Suprapubic skin (tissue), 4 donors: ENCODE measurements around the gene PITPNM3. TPM values are rescaled to one million over a fixed set of nuclear protein-coding genes. Genes with fewer than 3 reads are reported as not detected.

Experiments used
- DNase-seq, 2 donors: peaks; one replicate each; pipeline ENCODE4 v3.0.0-alpha.2; 2019; ENCODE audit warnings: low spot score in 2 of 2
- H3K27ac ChIP-seq: fragments of 200-600 bp; sonication (generic); one replicate; pipeline ENCODE4 v1.5.1; 2019
- H3K27me3 ChIP-seq: fragments of 200-600 bp; sonication (generic); one replicate; pipeline ENCODE4 v1.5.1; 2019
- H3K36me3 ChIP-seq: fragments of 200-600 bp; sonication (generic); one replicate; pipeline ENCODE4 v1.5.1; 2019
- H3K4me1 ChIP-seq: fragments of 200-600 bp; sonication (generic); one replicate; pipeline ENCODE4 v1.5.1; 2019
- H3K4me3 ChIP-seq: fragments of 200-600 bp; sonication (generic); one replicate; pipeline ENCODE4 v1.5.1; 2019; ENCODE audit warnings: mild to moderate bottlenecking
- H3K9me3 ChIP-seq: fragments of 200-600 bp; sonication (generic); one replicate; pipeline ENCODE4 v1.5.1; 2019
- CTCF ChIP-seq, 2 donors: fragments of 200-600 bp in 1 of 2; fragments of 450-650 bp in 1 of 2; sonication (generic) in 1 of 2; IDR thresholded peaks; one replicate each; pipeline ENCODE4 v1.5.1; 2016 to 2019; ENCODE audit warnings: antibody characterized with exemption in 2 of 2, mild to moderate bottlenecking in 1 of 2, moderate library complexity in 1 of 2
- EP300 ChIP-seq: sonication (generic); formaldehyde crosslinking; IDR thresholded peaks from one replicate; pipeline ENCODE4 v1.6.1; 2017; ENCODE audit warnings: antibody characterized with exemption
- POLR2A ChIP-seq, 2 donors: fragments of 450-650 bp; IDR thresholded peaks; one replicate each; pipeline ENCODE4 v1.6.1; 2017; ENCODE audit warnings: antibody characterized with exemption in 2 of 2, mild to moderate bottlenecking in 2 of 2, moderate library complexity in 2 of 2
- POLR2AphosphoS5 ChIP-seq, 3 donors: sonication (generic); formaldehyde crosslinking; IDR thresholded peaks; one replicate each; pipeline ENCODE4 v1.6.1; 2017; ENCODE audit warnings: antibody characterized with exemption in 3 of 3
- WGBS: methylation state at CpG from one replicate; pipeline ENCODE4 v1.1.5; 2018; 5-methylcytosine and 5-hydroxymethylcytosine counted together
- total RNA-seq, 4 donors: library from RNA; depleted of rRNA; stranded (reverse); fragments of >200 nt; gene quantifications; one replicate each; pipeline ENCODE4 v1.1.0, GENCODE V29; 2016

Gene PITPNM3
- total RNA-seq, 4 donors from 2014 or later, result 16.4 to 31.1 (median 19.2) TPM

DNA sequence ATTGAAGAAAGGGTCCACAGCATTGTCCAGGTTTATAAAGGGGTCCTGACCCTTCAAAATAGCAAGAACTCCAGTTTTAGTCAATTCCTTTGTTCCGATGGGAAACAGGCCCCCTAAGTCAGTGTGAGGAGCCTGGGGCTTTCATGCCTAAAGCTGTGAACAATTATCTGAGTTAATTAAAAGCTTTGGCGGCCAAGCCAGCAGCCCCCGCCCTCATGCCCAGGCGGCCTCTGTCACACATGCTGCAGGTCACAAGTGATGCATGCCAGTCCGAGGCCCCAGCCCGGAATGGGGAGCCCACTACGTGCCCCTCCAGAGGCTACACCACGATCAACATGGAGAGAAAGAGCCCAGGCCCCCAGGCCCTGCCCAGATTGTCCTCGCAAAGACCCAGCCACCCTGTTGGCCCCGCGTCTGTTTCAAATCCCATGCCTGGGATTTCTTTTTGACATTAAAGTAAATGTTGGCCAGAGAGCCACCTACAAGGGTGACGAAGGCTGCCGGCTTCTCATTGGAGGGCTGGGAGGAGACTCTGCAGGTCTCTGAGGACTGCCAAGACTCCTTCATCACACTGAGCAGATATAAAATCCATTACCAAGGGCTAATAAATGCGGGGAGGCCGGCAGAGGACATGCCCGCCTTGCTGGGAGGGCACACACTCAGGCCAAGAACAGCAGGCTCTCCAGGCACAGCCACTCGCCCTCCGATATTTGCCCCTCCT is 14.5 kb upstream of the PITPNM3 start:
- DNase-seq, result no peak
- Histone ChIP-seq H3K4me3 (no peak overlapping the region), H3K27me3 (no peaks in the 10 kb centered on the region), H3K36me3 (no peaks in the 10 kb centered on the region), H3K4me1 (peaks cover 22% of the 10 kb centered on the region), H3K9me3 (no peaks in the 10 kb centered on the region), H3K27ac (no peak overlapping the region)
- no peak for TF ChIP-seq EP300
- no peak for TF ChIP-seq CTCF (IDR thresholded peaks at IDR 0.05)
- no peak for TF ChIP-seq POLR2A (IDR thresholded peaks at IDR 0.05)
- no peak for TF ChIP-seq POLR2AphosphoS5 (IDR thresholded peaks at IDR 0.05)
- 73% methylated on average over 12 of the region's 18 CpGs for WGBS

- Histone ChIP-seq H3K4me1 (peaks cover 10% of the 10 kb centered on the region), H3K4me3 (no peak overlapping the region), H3K36me3 (no peaks in the 10 kb centered on the region), H3K27me3 (no peaks in the 10 kb centered on the region), H3K9me3 (no peaks in the 10 kb centered on the region), H3K27ac (no peak overlapping the region)
- no peak for TF ChIP-seq CTCF (IDR thresholded peaks at IDR 0.05)
- TF ChIP-seq POLR2AphosphoS5 (IDR thresholded peaks at IDR 0.05), result no peak
- TF ChIP-seq POLR2A (IDR thresholded peaks at IDR 0.05), result no peak
- no peak for TF ChIP-seq EP300
- 84% methylated on average over 10 of the region's 10 CpGs for WGBS
- DNase-seq, result peak; percentile 33 to 56
These were observed 13.3 kb upstream of the PITPNM3 start for GRCh38 chr17:6569370-6570285.

GRCh38 chr17:6568184-6568758 is 11.9 kb upstream of the PITPNM3 start:
- H3K27me3 ChIP-seq, result no peaks in the 10 kb centered on the region
- 47% methylated on average over 12 of the region's 12 CpGs for WGBS
- TF ChIP-seq POLR2A (IDR thresholded peaks at IDR 0.05) (no peak), CTCF (IDR thresholded peaks at IDR 0.05) (no peak), EP300 (no peak), POLR2AphosphoS5 (IDR thresholded peaks at IDR 0.05) (no peak)
- no peak overlapping the region for H3K4me3 ChIP-seq
- no peak overlapping the region for H3K27ac ChIP-seq
- H3K36me3 ChIP-seq, result no peaks in the 10 kb centered on the region
- no peaks in the 10 kb centered on the region for H3K9me3 ChIP-seq
- DNase-seq, result peak; percentile 41 to 51
- peaks cover 10% of the 10 kb centered on the region for H3K4me1 ChIP-seq

- H3K4me3 ChIP-seq, result no peak overlapping the region
- 51% methylated on average over 15 of the region's 15 CpGs for WGBS
- peak; percentile 62 to 79 for DNase-seq
- H3K27me3 ChIP-seq, result no peaks in the 10 kb centered on the region
- H3K9me3 ChIP-seq, result no peaks in the 10 kb centered on the region
- no peak for TF ChIP-seq POLR2AphosphoS5 (IDR thresholded peaks at IDR 0.05)
- TF ChIP-seq CTCF (IDR thresholded peaks at IDR 0.05), result no peak
- TF ChIP-seq POLR2A (IDR thresholded peaks at IDR 0.05), result no peak
- no peak for TF ChIP-seq EP300
- no peaks in the 10 kb centered on the region for H3K36me3 ChIP-seq
- H3K4me1 ChIP-seq, result peaks cover 10% of the 10 kb centered on the region
- H3K27ac ChIP-seq, result no peak overlapping the region
These were observed 11.3 kb upstream of the PITPNM3 start for GRCh38 chr17:6567528-6568183.
